K562 (cell line): ENCODE measurements around the gene DPY30. TPM values are rescaled to one million over a fixed set of nuclear protein-coding genes. Genes with fewer than 3 reads are reported as not detected.

ENCODE experiments used
- ATAC-seq: fragments of 200-7000 bp; cut with Tn5 transposase; 3 replicates; pipeline ENCODE4 v1.9.1; 2020; ENCODE audit warnings: moderate library complexity
- BruUV-seq: library from RNA; stranded (reverse); fragments of 400-500 nt; replicated peaks from 2 replicates; lab custom pipeline; 2021; lab: Mats Ljungman, UMichigan
- CTCF ChIA-PET: fragments of 300-600 bp; formaldehyde crosslinking; extraction: SDS; loops from one replicate; lab custom pipeline; 2021; ENCODE audit warnings: low intra/inter-chr PET ratio; lab: Yijun Ruan, JAX
- POLR2A ChIA-PET: fragments of 300-600, 350-650 bp; sonication (Branson Sonifier 250); formaldehyde crosslinking; extraction: SDS; loops from one replicate; lab custom pipeline; 2021; ENCODE audit warnings: antibody characterized with exemption, inconsistent platforms; lab: Yijun Ruan, JAX
- DNase-seq, 4 experiments: peaks; one replicate each; pipeline versions ENCODE4 v3.0.0 to v3.0.0-alpha.2; 2011 to 2018; ENCODE audit warnings: low spot score in 3 of 4, mixed read lengths in 3 of 4; ENCODE audit errors: extremely low read depth in 1 of 4
- FAIRE-seq: peaks from 2 replicates; lab custom pipeline; 2011; peaks lifted over from hg19 to GRCh38; lab: Jason Lieb, UNC
- H2AFZ ChIP-seq: 2 replicates; pipeline ENCODE4 v1.6.0; 2011; ENCODE audit warnings: low read depth, low read length, control low read depth, inconsistent platforms
- H3K27ac ChIP-seq: fragments of 200-600 bp; 3 replicates; pipeline ENCODE4 v1.8.0; 2011; ENCODE audit warnings: low read depth, mild to moderate bottlenecking, control low read depth, inconsistent platforms, low read length, moderate library complexity, mixed read lengths; ENCODE audit errors: extremely low read depth
- H3K27me3 ChIP-seq, 2 experiments: fragments of 300-600 bp in 1 of 2; 2 replicates in 1 of 2; 3 replicates in 1 of 2; pipeline versions ENCODE4 v1.6.0 to v1.8.0; 2011; ENCODE audit warnings: inconsistent platforms in 2 of 2, low read length in 2 of 2, mild to moderate bottlenecking in 1 of 2, mixed read lengths in 1 of 2, moderate library complexity in 1 of 2; ENCODE audit not compliant: control insufficient read depth in 2 of 2, insufficient read depth in 2 of 2
- H3K36me3 ChIP-seq: fragments of 300-600 bp; 3 replicates; pipeline ENCODE4 v1.8.0; 2011; ENCODE audit warnings: mild to moderate bottlenecking, low read length, inconsistent platforms; ENCODE audit not compliant: control insufficient read depth, insufficient read depth
- H3K4me1 ChIP-seq, 2 experiments: fragments of 200-600 bp in 1 of 2; replicated peaks in 1 of 2; 2 replicates in 1 of 2; 3 replicates in 1 of 2; pipeline versions ENCODE4 v1.5.1 to v1.8.0; 2011; ENCODE audit warnings: inconsistent platforms in 2 of 2, low read length in 2 of 2, mild to moderate bottlenecking in 1 of 2, mixed read lengths in 1 of 2, moderate library complexity in 1 of 2; ENCODE audit not compliant: control insufficient read depth in 2 of 2, insufficient read depth in 2 of 2
- H3K4me2 ChIP-seq: 2 replicates; pipeline ENCODE4 v1.6.1; 2011; ENCODE audit warnings: low read length, control low read depth, inconsistent platforms, mixed read lengths; ENCODE audit not compliant: insufficient read depth
- H3K4me3 ChIP-seq: fragments of 200-600 bp; sonication (generic), shearing (Covaris generic); 2 replicates; pipeline ENCODE4 v1.5.1; 2016; ENCODE audit warnings: control low read depth, inconsistent platforms
- H3K79me2 ChIP-seq: fragments of 200-600 bp; 3 replicates; pipeline ENCODE4 v1.8.0; 2011; ENCODE audit warnings: low read length, inconsistent platforms; ENCODE audit not compliant: control insufficient read depth, insufficient read depth
- H3K9ac ChIP-seq, 2 experiments: 2 replicates each; pipeline versions ENCODE4 v1.6.0 to v1.6.1; 2011; ENCODE audit warnings: low read depth in 2 of 2, low read length in 2 of 2, control low read depth in 1 of 2, inconsistent platforms in 1 of 2, mild to moderate bottlenecking in 1 of 2, mixed read lengths in 1 of 2; ENCODE audit not compliant: insufficient read depth in 1 of 2
- H3K9me1 ChIP-seq: one replicate; pipeline ENCODE4 v1.6.0; 2011; ENCODE audit warnings: inconsistent platforms, mild to moderate bottlenecking, low read length, moderate library complexity; ENCODE audit not compliant: control insufficient read depth, insufficient read depth
- H3K9me3 ChIP-seq: replicated peaks from 2 replicates; pipeline ENCODE4 v1.5.1; 2011; ENCODE audit warnings: low read depth, low read length, inconsistent platforms; ENCODE audit not compliant: control insufficient read depth, insufficient read depth
- H4K20me1 ChIP-seq: replicated peaks from 2 replicates; pipeline ENCODE4 v1.6.1; 2011; ENCODE audit warnings: low read length, inconsistent platforms, mixed read lengths; ENCODE audit not compliant: control insufficient read depth, insufficient read depth
- CBX1 ChIP-seq: sonication (generic); IDR thresholded peaks from 2 replicates; pipeline ENCODE4 v1.6.1; 2016; ENCODE audit warnings: antibody characterized with exemption, low read depth, mild to moderate bottlenecking
- PHF21A ChIP-seq: fragments of 450-650 bp; IDR thresholded peaks from 2 replicates; pipeline ENCODE4 v1.6.1; 2017; ENCODE audit warnings: low read depth, borderline replicate concordance
- PKNOX1 ChIP-seq: fragments of 450-650 bp; IDR thresholded peaks from 2 replicates; pipeline ENCODE4 v1.6.1; 2016
- PPARD ChIP-seq: fragments of 250-450 bp; sonication (Bioruptor Pico); IDR thresholded peaks from 2 replicates; pipeline ENCODE4 v1.8.0; 2022; ENCODE audit warnings: inconsistent platforms, mild to moderate bottlenecking, moderate library complexity
- TBL1XR1 ChIP-seq, 2 experiments: IDR thresholded peaks; 2 replicates each; pipeline ENCODE4 v1.6.1; 2012; ENCODE audit warnings: improper control_type of control experiment in 2 of 2, low read length in 2 of 2, mild to moderate bottlenecking in 1 of 2
- THRAP3 ChIP-seq: fragments of 450-650 bp; IDR thresholded peaks from 2 replicates; pipeline ENCODE4 v1.6.1; 2016; ENCODE audit warnings: mild to moderate bottlenecking, inconsistent platforms, borderline replicate concordance
- USF2 ChIP-seq: sonication (generic); formaldehyde crosslinking; IDR thresholded peaks from 2 replicates; pipeline ENCODE4 v1.5.0; 2020; ENCODE audit warnings: missing genetic modification reagents
- ZNF239 ChIP-seq: fragments of 250-450 bp; sonication (Bioruptor Pico); IDR thresholded peaks from 2 replicates; pipeline ENCODE4 v1.4.0; 2020; ENCODE audit warnings: mild to moderate bottlenecking
- ZSCAN29 ChIP-seq: fragments of 450-650 bp; IDR thresholded peaks from 2 replicates; pipeline ENCODE4 v1.6.1; 2017
- WGBS: fragments of 100-300 bp; shearing (Covaris generic); methylation state at CpG from one replicate; pipeline ENCODE4 v1.1.6; 2016; ENCODE audit warnings: low coverage, mixed read lengths; ENCODE audit not compliant: insufficient coverage; ENCODE audit errors: missing lambda C conversion rate; 5-methylcytosine and 5-hydroxymethylcytosine counted together
- in situ Hi-C: fragments of 300-500 bp; cut with MboI; formaldehyde crosslinking; loops from 4 replicates; pipeline ENCODE4 v1.15.0; 2018; ENCODE audit warnings: inconsistent platforms, mixed read lengths
- intact Hi-C: fragments of 100-400 bp; cut with micrococcal nuclease; formaldehyde crosslinking; loops from 2 replicates; pipeline ENCODE4 v1.14.2; 2022
- polyA plus RNA-seq, 8 experiments: library from polyadenylated mRNA; depleted of rRNA in 4 of 8; stranded (reverse) in 5 of 8; unstranded in 3 of 8; fragments of >200 nt; fragmentation: Nextera tagmentation in 2 of 8; fragmentation: Illumina TruSeq in 1 of 8; extraction: Ambion mirVana in 2 of 8; extraction: Trizol in 1 of 8; gene quantifications; 2 replicates each; pipeline versions ENCODE4 v1.2.1 to v1.2.3, GENCODE V29; 2011 to 2014; ENCODE audit warnings: inconsistent platforms in 1 of 8, missing spikeins in 1 of 8
- total RNA-seq, 7 experiments: library from RNA; depleted of rRNA in 6 of 7; stranded (reverse); fragments of >200 nt in 6 of 7; fragmentation: Illumina TruSeq in 2 of 7; extraction: Trizol in 2 of 7; gene quantifications; 2 replicates each; pipeline versions ENCODE4 v1.2.1 to v1.2.3, GENCODE V29; 2011 to 2021; ENCODE audit warnings: low replicate concordance in 1 of 7

The DPY30 gene
- total and polyA plus RNA-seq, 9 of the 15 experiments (the other 6 are each of a cell fraction or from before 2014, with no cell fraction given): 64.6 to 402 (median 116) TPM

GRCh38 chr2:32074134-32074506 is 34.5 kb upstream of the DPY30 start:
- H3K36me3 ChIP-seq: peaks cover 17% of the 10 kb centered on the region; the same call in 2 of the 3 replicates
- H3K9me3 ChIP-seq: no peaks in the 10 kb centered on the region
- no TSS peak for BruUV-seq
- no peaks in the 10 kb centered on the region for H3K9me1 ChIP-seq
- no peak for DNase-seq
- no peak for ATAC-seq
- POLR2A ChIA-PET: interaction anchor here (0.9 to 2.1 kb wide), 3 partner anchors 8 to 92 kb away, joined by 3 to 6 read pairs (median 4); partner anchors contain the start of gene SLC30A6
- intact Hi-C loops: no loop called here
- no peaks in the 10 kb centered on the region for H3K27me3 ChIP-seq
- H3K79me2 ChIP-seq: peaks cover 42% of the 10 kb centered on the region
- no peak overlapping the region for H3K4me3 ChIP-seq
- FAIRE-seq: no peak
- H2AFZ ChIP-seq: no peak overlapping the region
- no peaks in the 10 kb centered on the region for H4K20me1 ChIP-seq
- CTCF ChIA-PET: interaction anchor here (0.5 kb wide), 1 partner anchor 315 kb away, joined by 3 read pairs; no protein-coding TSS in a partner anchor
- TF ChIP-seq ZNF239 (CRISPR knock-in tag) (no peak), TBL1XR1 (IDR thresholded peaks at IDR 0.05; ENCODE audit: low read length in 2 of 2) (no peak), THRAP3 (no peak), CBX1 (no peak), ZSCAN29 (no peak), USF2 (CRISPR knock-in tag) (no peak), PKNOX1 (no peak), PHF21A (no peak), PPARD (CRISPR knock-in tag) (no peak)
- 91% methylated on average over 2 of the region's 2 CpGs for WGBS
- H3K4me1 ChIP-seq: peaks cover 0 to 6% of the 10 kb centered on the region in 2 experiments; a peak in 2 of 5 replicates
- H3K9ac ChIP-seq: no peak overlapping the region
- H3K27ac ChIP-seq: no peak overlapping the region
- no peak overlapping the region for H3K4me2 ChIP-seq
- in situ Hi-C loops: no loop called here
